Astrocyte of the hippocampus (primary cell): ENCODE results near the gene HMGB4.

ENCODE experiments used
- DNase-seq: peaks from one replicate; pipeline ENCODE4 v3.0.0; 2011; ENCODE audit warnings: low read depth, low spot score

HMGB4 gene

GRCh38 chr1:33848205-33848937, 15.5 kb upstream of the HMGB4 start:
- no peak for DNase-seq

GRCh38 chr1:33849211-33849610, 14.7 kb upstream of the HMGB4 start:
- DNase-seq: no peak

- no peak for DNase-seq
These were observed 13.4 kb upstream of the HMGB4 start for GRCh38 chr1:33850481-33850880.

GRCh38 chr1:33852711-33853110, 11.2 kb upstream of the HMGB4 start:
- no peak for DNase-seq

GRCh38 chr1:33853431-33853830, 10.4 kb upstream of the HMGB4 start:
- no peak for DNase-seq

GRCh38 chr1:33854091-33854490, 9.8 kb upstream of the HMGB4 start:
- DNase-seq: no peak

- no peak for DNase-seq
These were observed 3.2 kb upstream of the HMGB4 start for GRCh38 chr1:33860671-33861070.

GRCh38 chr1:33864460-33865389, 846 bp downstream of the HMGB4 start:
- DNase-seq: no peak

GRCh38 chr1:33866281-33866680, 2.4 kb downstream of the HMGB4 start:
- peak; percentile 90 for DNase-seq

GRCh38 chr1:33867684-33868083, 3.8 kb downstream of the HMGB4 start:
- no peak for DNase-seq

- no peak for DNase-seq
These were observed 8.4 kb downstream of the HMGB4 start for GRCh38 chr1:33872275-33872674.

- DNase-seq: peak; percentile 85
These were observed 8.8 kb downstream of the HMGB4 start for GRCh38 chr1:33872683-33873082.

- DNase-seq: no peak
These were observed 10.8 kb downstream of the HMGB4 start for GRCh38 chr1:33874636-33875035.

GRCh38 chr1:33875862-33876261, 12.0 kb downstream of the HMGB4 start:
- no peak for DNase-seq

GRCh38 chr1:33876970-33877650, 13.2 kb downstream of the HMGB4 start:
- peak; percentile 75 for DNase-seq

- no peak for DNase-seq
These were observed 14.5 kb downstream of the HMGB4 start for GRCh38 chr1:33878392-33878791.

GRCh38 chr1:33880305-33880704, 16.4 kb downstream of the HMGB4 start:
- no peak for DNase-seq

GRCh38 chr1:33886496-33886895, 22.6 kb downstream of the HMGB4 start:
- DNase-seq: no peak

GRCh38 chr1:33893147-33893830, 29.4 kb downstream of the HMGB4 start:
- peak; percentile 75 for DNase-seq

GRCh38 chr1:33895396-33895795, 31.5 kb downstream of the HMGB4 start:
- no peak for DNase-seq

- no peak for DNase-seq
These were observed 32.1 kb downstream of the HMGB4 start for GRCh38 chr1:33895976-33896375.
